GM19467 (cell line): ENCODE results near the gene PIGU.

Source experiments
- ATAC-seq: cut with Tn5 transposase; IDR thresholded peaks from one replicate; pipeline ENCODE4 v1.9.1; 2021; ENCODE audit warnings: mild to moderate bottlenecking, moderate library complexity; ENCODE audit not compliant: unreplicated experiment

Gene PIGU

GRCh38 chr20:34560141-34560523, 116.8 kb downstream of the PIGU start:
- no peak for ATAC-seq

- no peak for ATAC-seq
Measured at GRCh38 chr20:34559311-34560140, 117.4 kb downstream of the PIGU start.

- no peak for ATAC-seq
Measured at GRCh38 chr20:34558320-34559218, 118.3 kb downstream of the PIGU start, which contains the start of gene MAP1LC3A. TSS of gene MAP1LC3A (plus strand) at chr20:34558718. CDS start at chr20:34558869, 151 bp downstream.

GRCh38 chr20:34557936-34558319, 119.0 kb downstream of the PIGU start:
- ATAC-seq, result no peak

GRCh38 chr20:34553366-34553867, 123.5 kb downstream of the PIGU start:
- no peak for ATAC-seq

GRCh38 chr20:34552569-34552968, 124.3 kb downstream of the PIGU start:
- no peak for ATAC-seq

GRCh38 chr20:34549929-34550305, 127.0 kb downstream of the PIGU start:
- no peak for ATAC-seq

GRCh38 chr20:34549291-34549928, 127.5 kb downstream of the PIGU start:
- ATAC-seq, result no peak

- no peak for ATAC-seq
Measured at GRCh38 chr20:34547844-34548613, 128.9 kb downstream of the PIGU start.

GRCh38 chr20:34546751-34547181, 130.1 kb downstream of the PIGU start:
- ATAC-seq, result no peak

- no peak for ATAC-seq
Measured at GRCh38 chr20:34544109-34544796, 132.6 kb downstream of the PIGU start.

- no peak for ATAC-seq
Measured at GRCh38 chr20:34543463-34544056, 133.3 kb downstream of the PIGU start.

GRCh38 chr20:34542439-34542838, 134.5 kb downstream of the PIGU start:
- ATAC-seq, result no peak

- no peak for ATAC-seq
Measured at GRCh38 chr20:34541917-34542316, 135.0 kb downstream of the PIGU start.

GRCh38 chr20:34541264-34541901, 135.5 kb downstream of the PIGU start:
- ATAC-seq, result no peak

- ATAC-seq, result no peak
Measured at GRCh38 chr20:34540596-34541263, 136.2 kb downstream of the PIGU start.

GRCh38 chr20:34539756-34540155, 137.1 kb downstream of the PIGU start:
- ATAC-seq, result no peak

GRCh38 chr20:34538671-34539123, 138.2 kb downstream of the PIGU start:
- no peak for ATAC-seq
